OCI-LY7 (cell line): ENCODE results near the gene RLN3. TPM values are rescaled to one million over a fixed set of nuclear protein-coding genes. Genes with fewer than 3 reads are reported as not detected.

Experiments used
- BruUV-seq: library from RNA; stranded (reverse); fragments of 400-500 nt; replicated peaks from 2 replicates; lab custom pipeline; 2021; lab: Mats Ljungman, UMichigan
- CTCF ChIA-PET: fragments of 300-600 bp; sonication (Branson Sonifier 250); formaldehyde crosslinking; loops from one replicate; lab custom pipeline; 2022; ENCODE audit warnings: antibody characterized with exemption; ENCODE audit not compliant: unreplicated experiment; lab: Charles Lee
- POLR2A ChIA-PET: fragments of 300-600 bp; sonication (Branson Sonifier 250); formaldehyde crosslinking; loops from one replicate; lab custom pipeline; 2022; ENCODE audit warnings: antibody characterized with exemption; lab: Charles Lee
- DNase-seq: peaks from one replicate; pipeline ENCODE4 v3.0.0-alpha.2; 2015; ENCODE audit warnings: low spot score
- H2AFZ ChIP-seq: fragments of 200-600 bp; sonication (generic), shearing (Covaris generic); 2 replicates; pipeline ENCODE4 v1.6.1; 2014; ENCODE audit warnings: mild to moderate bottlenecking, antibody characterized with exemption, low read length, moderate library complexity
- H3K27ac ChIP-seq: fragments of 200-600 bp; sonication (generic); 2 replicates; pipeline ENCODE4 v1.5.1; 2014; ENCODE audit warnings: mixed run types, low read depth, mild to moderate bottlenecking, moderate library complexity, low read length, inconsistent platforms; ENCODE audit not compliant: poor library complexity, severe bottlenecking
- H3K36me3 ChIP-seq: fragments of 200-600 bp; sonication (generic); 2 replicates; pipeline ENCODE4 v1.6.1; 2014; ENCODE audit warnings: mild to moderate bottlenecking, antibody characterized with exemption, low read length, moderate library complexity, mixed read lengths; ENCODE audit not compliant: insufficient read depth
- H3K4me1 ChIP-seq: fragments of 200-600 bp; sonication (generic); 2 replicates; pipeline ENCODE4 v1.5.1; 2014; ENCODE audit warnings: mild to moderate bottlenecking, low read length; ENCODE audit not compliant: insufficient read depth, poor library complexity, severe bottlenecking
- H3K4me2 ChIP-seq: fragments of 200-600 bp; sonication (generic); 2 replicates; pipeline ENCODE4 v1.6.1; 2014; ENCODE audit warnings: mild to moderate bottlenecking, low read length
- H3K4me3 ChIP-seq: fragments of 200-600 bp; sonication (generic); 2 replicates; pipeline ENCODE4 v1.5.1; 2014; ENCODE audit warnings: mild to moderate bottlenecking, low read depth, low read length; ENCODE audit not compliant: poor library complexity, severe bottlenecking
- H3K79me2 ChIP-seq: fragments of 200-600 bp; sonication (generic); 2 replicates; pipeline ENCODE4 v1.6.1; 2016; ENCODE audit warnings: low read depth, mild to moderate bottlenecking, low read length, moderate library complexity, mixed read lengths; ENCODE audit not compliant: insufficient read depth
- H3K9me2 ChIP-seq: fragments of 200-600 bp; sonication (generic); 2 replicates; pipeline ENCODE4 v1.6.1; 2016; ENCODE audit warnings: mild to moderate bottlenecking, low read length, mixed read lengths; ENCODE audit not compliant: insufficient read depth
- H3K9me3 ChIP-seq: fragments of 200-600 bp; sonication (generic); 2 replicates; pipeline ENCODE4 v1.6.1; 2014; ENCODE audit warnings: mild to moderate bottlenecking, mixed run types, low read length, mixed read lengths
- H4K20me1 ChIP-seq: fragments of 200-600 bp; sonication (generic); 2 replicates; pipeline ENCODE4 v1.6.1; 2014; ENCODE audit warnings: mild to moderate bottlenecking, antibody characterized with exemption, low read length, moderate library complexity, mixed read lengths; ENCODE audit not compliant: insufficient read depth
- CTCF ChIP-seq: fragments of 200-600 bp; sonication (generic); conservative IDR thresholded peaks from 2 replicates; pipeline ENCODE4 v1.5.1; 2014; ENCODE audit warnings: mild to moderate bottlenecking, antibody characterized with exemption, low read length, moderate library complexity, mixed read lengths
- EZH2phosphoT487 ChIP-seq: fragments of 200-600 bp; sonication (generic); IDR thresholded peaks from 2 replicates; pipeline ENCODE4 v1.6.1; 2018; ENCODE audit warnings: low read depth, borderline replicate concordance, mild to moderate bottlenecking, mixed run types, antibody characterized with exemption, low read length, moderate library complexity, mixed read lengths
- intact Hi-C: fragments of 100-400 bp; cut with micrococcal nuclease; formaldehyde crosslinking; loops from one replicate; pipeline ENCODE4 v1.10.0; 2022; ENCODE audit not compliant: unreplicated experiment
- total RNA-seq, 2 experiments: library from RNA; depleted of rRNA in 1 of 2; stranded (reverse); fragments of >200 nt in 1 of 2; shearing (Covaris generic) in 1 of 2; gene quantifications; 2 replicates each; pipeline ENCODE4 v1.2.3, GENCODE V29; 2014 to 2022

RLN3 gene
- total RNA-seq, 2 experiments from 2014 or later, result not detected

DNA sequence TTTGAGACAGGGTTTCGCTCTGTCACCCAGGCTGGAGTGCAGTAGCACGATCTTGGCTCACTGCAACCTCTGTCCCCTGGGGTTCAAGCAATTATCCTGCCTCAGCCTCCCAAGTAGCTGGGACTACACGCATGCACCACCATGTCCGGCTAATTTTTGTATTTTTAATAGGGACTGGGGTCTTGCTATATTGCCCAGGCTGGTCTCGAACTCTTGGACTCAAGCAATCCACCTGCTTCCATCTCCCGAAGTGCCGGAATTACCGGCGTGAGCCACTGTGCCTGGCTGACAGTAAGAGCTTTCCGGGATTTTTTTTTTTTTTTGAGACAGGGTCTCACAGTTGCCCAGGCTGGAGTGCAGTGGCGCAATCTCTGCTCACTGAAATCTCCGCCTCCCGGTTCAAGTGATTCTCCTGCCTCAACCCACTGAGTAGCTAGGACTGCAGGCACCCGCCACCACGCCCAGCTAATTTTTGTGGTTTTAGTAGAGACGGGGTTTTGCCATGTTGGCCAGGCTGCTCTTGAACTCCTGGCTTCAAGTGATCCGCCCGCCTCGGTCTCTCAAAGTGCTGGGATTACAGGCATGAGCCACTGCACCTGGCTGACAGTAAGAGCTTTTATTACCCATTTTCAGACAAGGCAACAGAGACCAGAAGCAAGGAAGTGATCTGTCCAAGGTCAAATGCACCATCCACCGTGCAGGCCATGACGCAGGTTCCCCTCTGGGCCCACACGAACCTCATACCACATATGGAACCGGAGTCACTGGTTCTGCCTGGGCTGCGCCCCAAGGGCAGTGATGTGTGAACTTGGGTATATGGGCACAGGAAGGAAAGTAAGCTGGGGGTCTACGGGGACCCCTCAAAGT lies 42.8 kb upstream of the RLN3 start:
- CTCF ChIA-PET, result no interaction called here
- Histone ChIP-seq H3K9me2 (no peaks in the 10 kb centered on the region), H3K9me3 (no peaks in the 10 kb centered on the region), H3K79me2 (no peaks in the 10 kb centered on the region), H3K36me3 (peaks cover 38% of the 10 kb centered on the region), H4K20me1 (no peaks in the 10 kb centered on the region), H3K4me1 (peaks cover 80% of the 10 kb centered on the region), H2AFZ (no peak overlapping the region; the same call in 1 of the 2 replicates), H3K27ac (peak overlapping the region; percentile 99), H3K4me3 (peak overlapping the region; percentile 67), H3K4me2 (peak overlapping the region; percentile 98)
- POLR2A ChIA-PET, result interaction anchor here (0.6 to 6.1 kb wide), 5 partner anchors 19 to 62 kb away, joined by 3 to 39 read pairs (median 4); partner anchors contain the start of gene RFX1
- intact Hi-C loops, result loop anchor here (2.0 kb wide), 1 partner anchor 32 kb away; the partner anchor contains the start of gene DCAF15
- TF ChIP-seq EZH2phosphoT487, result no peak
- TF ChIP-seq CTCF, result no peak
- DNase-seq, result peak; percentile 48
- BruUV-seq, result no TSS peak

- H2AFZ ChIP-seq, result no peak overlapping the region; the same call in 1 of the 2 replicates
- H3K4me1 ChIP-seq, result peaks cover 80% of the 10 kb centered on the region
- no peaks in the 10 kb centered on the region for H3K9me2 ChIP-seq
- no TSS peak for BruUV-seq
- peak; percentile 31 for DNase-seq
- ChIA-PET CTCF (no interaction called here), POLR2A (interaction anchor here (1.0 to 6.1 kb wide), 4 partner anchors 18 to 45 kb away, joined by 3 to 39 read pairs (median 4); partner anchors contain the start of genes DCAF15 and RFX1)
- H3K4me3 ChIP-seq, result peak overlapping the region; percentile 67
- H3K36me3 ChIP-seq, result peaks cover 35% of the 10 kb centered on the region
- intact Hi-C loops, result loop anchor here (1.0 to 2.0 kb wide), 3 partner anchors 19 to 46 kb away; partner anchors contain the start of gene DCAF15
- H3K9me3 ChIP-seq, result no peaks in the 10 kb centered on the region
- H4K20me1 ChIP-seq, result no peaks in the 10 kb centered on the region
- peak overlapping the region; percentile 98 for H3K4me2 ChIP-seq
- H3K27ac ChIP-seq, result peak overlapping the region; percentile 99
- TF ChIP-seq EZH2phosphoT487 (no peak), CTCF (no peak)
- H3K79me2 ChIP-seq, result no peaks in the 10 kb centered on the region
These were observed 42.1 kb upstream of the RLN3 start for GRCh38 chr19:13985771-13986347.
